Brain microvascular endothelial cell (primary cell): ENCODE results near the gene RPS10.

Experiments used
- DNase-seq: peaks from one replicate; pipeline ENCODE4 v3.0.0-alpha.2; 2020
- H3K27ac ChIP-seq: fragments of 250-450 bp; sonication (Bioruptor Pico); 2 replicates; pipeline ENCODE4 v1.5.1; 2020; ENCODE audit warnings: mild to moderate bottlenecking, moderate library complexity
- H3K27me3 ChIP-seq: fragments of 250-450 bp; sonication (Bioruptor Pico); replicated peaks from 2 replicates; pipeline ENCODE4 v1.5.1; 2020; ENCODE audit warnings: mild to moderate bottlenecking
- H3K36me3 ChIP-seq: fragments of 250-450 bp; sonication (Bioruptor Pico); replicated peaks from 2 replicates; pipeline ENCODE4 v1.5.1; 2020; ENCODE audit warnings: mild to moderate bottlenecking
- H3K4me3 ChIP-seq: 2 replicates; pipeline ENCODE4 v1.5.1; 2011; ENCODE audit warnings: low read depth, mild to moderate bottlenecking, control low read depth, low read length, moderate library complexity
- CTCF ChIP-seq: IDR thresholded peaks from 2 replicates; pipeline ENCODE4 v1.5.1; 2011; ENCODE audit warnings: low read depth, mild to moderate bottlenecking, moderate library complexity, low read length, control low read depth, inconsistent platforms; ENCODE audit errors: missing control alignments
- in situ Hi-C: cut with HindIII; loops from 2 replicates; pipeline ENCODE4 v1.10.0; 2017; ENCODE audit warnings: low sequenced_read_pairs, low pct_ligation_motif_present

RPS10 gene

DNA sequence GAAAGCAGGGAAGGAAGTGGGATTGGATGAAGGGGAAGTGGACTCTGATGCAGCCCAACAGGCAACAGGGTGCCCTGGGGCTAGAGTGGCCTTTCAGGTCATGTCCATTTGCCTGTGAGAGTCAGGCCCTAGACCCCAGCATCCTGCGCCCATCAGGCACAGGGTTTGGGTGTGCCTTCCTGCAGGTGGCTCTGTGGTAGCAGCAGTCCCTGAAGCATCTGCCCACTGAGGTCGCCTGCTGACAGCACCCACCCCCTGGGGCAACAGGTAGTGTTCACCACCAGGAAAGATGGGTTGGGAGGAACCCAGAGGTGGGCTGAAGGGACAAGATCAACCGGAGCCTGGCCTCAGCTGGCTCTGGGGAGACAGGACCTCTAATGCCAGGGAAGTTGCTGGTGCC lies 43.6 kb upstream of the RPS10 start:
- in situ Hi-C loops, result no loop called here

GRCh38 chr6:34468378-34468892 lies 42.6 kb upstream of the RPS10 start:
- H3K27ac ChIP-seq, result no peak overlapping the region
- TF ChIP-seq CTCF, result no peak
- peaks cover 14% of the 10 kb centered on the region for H3K27me3 ChIP-seq
- in situ Hi-C loops, result no loop called here
- no peak for DNase-seq
- no peak overlapping the region for H3K4me3 ChIP-seq
- H3K36me3 ChIP-seq, result no peaks in the 10 kb centered on the region

More for the DNA sequence above, 43.6 kb upstream of the RPS10 start:
- Histone ChIP-seq H3K27ac (no peak overlapping the region), H3K36me3 (no peaks in the 10 kb centered on the region), H3K4me3 (no peak overlapping the region), H3K27me3 (peaks cover 13% of the 10 kb centered on the region)
- no peak for TF ChIP-seq CTCF
- DNase-seq, result no peak

DNA sequence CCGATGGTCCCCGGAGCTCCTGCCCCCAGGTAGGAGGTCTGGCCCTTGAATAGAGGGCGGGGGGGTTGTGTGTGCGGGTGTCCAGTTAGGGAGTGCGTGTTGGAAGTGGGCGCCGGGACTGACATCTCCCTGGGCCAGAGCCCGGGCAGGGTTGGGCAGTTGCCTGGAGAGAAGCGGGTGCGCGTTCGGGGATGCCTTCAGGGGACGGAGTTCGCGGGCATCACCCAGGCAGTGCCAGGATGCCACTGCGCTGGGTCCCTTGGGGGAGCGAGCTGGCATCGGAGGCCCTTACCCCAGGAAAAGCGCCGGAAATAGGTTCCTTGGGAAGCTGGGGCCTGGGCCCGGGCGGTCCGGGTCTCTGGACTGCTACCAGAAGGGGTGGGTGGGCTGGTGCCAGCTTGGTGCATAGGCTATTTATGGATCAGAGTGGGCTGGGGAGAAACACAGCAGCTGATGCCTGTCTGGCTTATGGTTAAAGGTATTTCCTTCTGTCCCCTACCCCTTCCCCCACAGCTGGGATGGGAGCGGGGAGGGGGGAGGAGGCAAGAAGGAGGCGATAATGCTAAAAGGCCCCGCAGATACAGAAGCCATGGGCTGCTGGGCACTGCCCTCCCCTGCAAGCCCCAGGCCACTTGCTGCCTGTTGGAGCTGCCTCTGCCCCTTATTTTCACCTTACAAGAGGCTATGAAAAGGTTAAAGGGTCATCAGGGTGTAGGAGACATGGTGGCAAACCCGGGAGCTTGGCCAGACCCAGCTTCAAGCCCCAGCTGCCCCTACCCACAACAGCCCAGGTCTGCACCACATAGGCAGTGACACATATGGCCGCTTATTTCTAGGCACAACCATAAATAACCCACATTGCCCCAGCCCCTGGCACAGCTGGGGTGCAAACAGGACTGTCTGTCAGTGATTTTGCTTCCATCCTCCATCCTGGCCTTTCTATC lies 40.6 kb upstream of the RPS10 start:
- peaks cover 14% of the 10 kb centered on the region for H3K27me3 ChIP-seq
- no peak overlapping the region for H3K4me3 ChIP-seq
- no peaks in the 10 kb centered on the region for H3K36me3 ChIP-seq
- no peak overlapping the region for H3K27ac ChIP-seq
- TF ChIP-seq CTCF, result no peak
- in situ Hi-C loops, result no loop called here
- DNase-seq, result no peak

DNA sequence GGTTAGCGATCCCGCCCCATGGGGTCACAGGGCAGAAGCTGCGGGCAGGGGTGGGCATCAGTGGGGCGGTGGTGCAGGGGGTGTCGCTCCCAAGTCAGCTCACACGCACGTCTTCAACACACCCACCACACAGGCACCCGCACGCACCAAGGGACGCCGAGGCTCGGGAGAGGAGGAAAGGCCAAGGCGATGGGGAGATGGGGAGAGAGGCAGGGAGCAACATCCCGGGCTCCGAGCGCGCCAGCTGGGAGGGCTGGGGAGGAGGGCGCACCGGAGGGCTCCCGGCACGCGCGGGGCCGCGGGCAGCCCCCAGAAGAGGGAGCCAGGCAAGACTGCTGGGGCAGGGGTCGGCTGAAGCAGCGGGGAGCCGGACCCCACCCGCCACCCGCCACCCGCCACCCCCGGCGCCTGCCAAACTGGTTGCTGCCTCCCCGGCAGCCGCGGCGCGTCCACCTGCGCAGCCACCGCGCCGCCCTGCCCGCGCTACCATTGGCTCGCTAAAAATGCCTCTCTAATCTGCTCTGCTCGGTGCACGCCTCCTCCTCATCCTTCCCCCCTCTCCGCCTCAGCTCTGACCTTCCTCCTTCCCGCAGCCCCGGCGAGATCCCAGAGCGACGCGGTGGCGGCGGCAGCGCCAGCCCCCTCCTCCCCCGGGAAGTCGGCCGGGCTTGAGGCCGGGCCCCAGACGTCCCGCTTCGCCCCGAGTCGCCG lies 39.8 kb upstream of the RPS10 start, which contains the start of gene PACSIN1:
PACSIN1 (plus strand) TSS at position 546 of the 711 bp plus-strand sequence. CDS start 60,230 bp downstream, outside the sequence.
- no peak for TF ChIP-seq CTCF
- H3K27me3 ChIP-seq, result peaks cover 14% of the 10 kb centered on the region
- no peak for DNase-seq
- no peak within 1 kb of the TSS for H3K27ac ChIP-seq
- peak within 1 kb of the TSS; percentile 30 for H3K4me3 ChIP-seq
- H3K36me3 ChIP-seq, result no peaks in the 10 kb centered on the region
- in situ Hi-C loops, result no loop called here

- Histone ChIP-seq H3K36me3 (no peaks in the 10 kb centered on the region), H3K27ac (no peak overlapping the region), H3K4me3 (no peak overlapping the region), H3K27me3 (peaks cover 14% of the 10 kb centered on the region)
- no peak for TF ChIP-seq CTCF
- in situ Hi-C loops, result no loop called here
- DNase-seq, result no peak
These were observed 38.0 kb upstream of the RPS10 start for GRCh38 chr6:34463849-34464248.
